ENCODE measurements around the gene PM20D2. TPM values are rescaled to one million over a fixed set of nuclear protein-coding genes. Genes with fewer than 3 reads are reported as not detected.

The PM20D2 gene
- total and polyA plus RNA-seq, 2 of the 8 experiments (the other 6 are each of a cell fraction or from before 2014, with no cell fraction given) = 2.7 to 7.6 TPM

DNA sequence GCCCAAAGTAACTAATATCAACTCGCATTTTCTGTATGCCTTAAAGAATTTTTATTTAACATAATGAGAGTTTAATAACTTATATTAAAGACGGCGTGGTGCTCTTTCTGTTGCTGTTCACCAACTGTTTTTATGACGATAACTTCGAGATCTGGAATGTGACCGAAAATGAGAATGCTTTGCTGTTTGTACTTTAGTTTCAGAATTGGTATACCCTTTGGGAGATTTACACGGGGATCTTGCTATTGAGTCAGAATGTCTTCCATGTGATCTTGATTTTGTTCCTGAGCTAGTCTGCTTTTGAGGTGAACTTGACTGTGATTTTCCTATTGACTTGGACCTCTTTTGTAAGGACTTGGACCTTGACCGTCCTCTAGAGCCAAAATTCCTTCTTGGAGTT, 47.4 kb upstream of the PM20D2 start (continued):
- TF ChIP-seq EP300 (IDR thresholded peaks at IDR 0.05; ENCODE audit: borderline replicate concordance in 1 of 2, low read depth in 2 of 2, low read length in 2 of 2) (no peak), RNF2 (IDR thresholded peaks at IDR 0.05; ENCODE audit: borderline replicate concordance, low read depth, low read length, missing control alignments, poor library complexity, severe bottlenecking) (no peak)

Measured in H1 (cell line).